Muscle of leg (tissue), 11 donors: Measurements from ENCODE around the gene HBG2. TPM values are rescaled to one million over a fixed set of nuclear protein-coding genes. Genes with fewer than 3 reads are reported as not detected.
"Not testable (repeated sequence)": the region's sequence is repeated elsewhere in the genome, so short reads cannot be mapped to it uniquely, and the experiment has no call there.

Experiments
- DNase-seq: peaks from one replicate; pipeline ENCODE4 v3.0.0; 2013
- H3K27ac ChIP-seq: one replicate; pipeline ENCODE4 v1.5.1; 2013; ENCODE audit warnings: mild to moderate bottlenecking, low read length, control low read depth
- H3K27me3 ChIP-seq: one replicate; pipeline ENCODE4 v1.6.1; 2013; ENCODE audit warnings: low read length; ENCODE audit not compliant: control insufficient read depth, insufficient read depth
- H3K36me3 ChIP-seq: one replicate; pipeline ENCODE4 v1.6.1; 2013; ENCODE audit warnings: low read length; ENCODE audit not compliant: control insufficient read depth, insufficient read depth
- H3K4me1 ChIP-seq: one replicate; pipeline ENCODE4 v1.6.1; 2013; ENCODE audit warnings: low read length; ENCODE audit not compliant: control insufficient read depth, insufficient read depth
- H3K4me3 ChIP-seq: one replicate; pipeline ENCODE4 v1.5.1; 2013; ENCODE audit warnings: low read length, control low read depth
- H3K9me3 ChIP-seq: replicated peaks from 2 replicates; pipeline ENCODE4 v1.6.1; 2013; ENCODE audit warnings: low read depth, low read length; ENCODE audit not compliant: control insufficient read depth
- WGBS: methylation state at CpG from one replicate; pipeline ENCODE4 v1.1.5; 2013; ENCODE audit warnings: missing lambda C conversion rate; ENCODE audit not compliant: insufficient coverage; 5-methylcytosine and 5-hydroxymethylcytosine counted together
- polyA plus RNA-seq, 8 donors: library from polyadenylated mRNA; unstranded; fragments of 120-200 nt; gene quantifications; one replicate each; pipeline versions ENCODE4 v1.2.1 to v1.2.3, GENCODE V29; 2013; ENCODE audit warnings: inconsistent platforms in 1 of 8, low replicate concordance in 1 of 8; ENCODE audit not compliant: insufficient read length in 8 of 8, insufficient read depth in 1 of 8
- total RNA-seq: library from RNA; stranded (reverse); fragments of 120-200 nt; gene quantifications from one replicate; pipeline ENCODE4 v1.2.4, GENCODE V29; 2013

The HBG2 gene
- total and polyA plus RNA-seq, 9 donors, result 2,843 to 13,943 (median 7,757) TPM

DNA sequence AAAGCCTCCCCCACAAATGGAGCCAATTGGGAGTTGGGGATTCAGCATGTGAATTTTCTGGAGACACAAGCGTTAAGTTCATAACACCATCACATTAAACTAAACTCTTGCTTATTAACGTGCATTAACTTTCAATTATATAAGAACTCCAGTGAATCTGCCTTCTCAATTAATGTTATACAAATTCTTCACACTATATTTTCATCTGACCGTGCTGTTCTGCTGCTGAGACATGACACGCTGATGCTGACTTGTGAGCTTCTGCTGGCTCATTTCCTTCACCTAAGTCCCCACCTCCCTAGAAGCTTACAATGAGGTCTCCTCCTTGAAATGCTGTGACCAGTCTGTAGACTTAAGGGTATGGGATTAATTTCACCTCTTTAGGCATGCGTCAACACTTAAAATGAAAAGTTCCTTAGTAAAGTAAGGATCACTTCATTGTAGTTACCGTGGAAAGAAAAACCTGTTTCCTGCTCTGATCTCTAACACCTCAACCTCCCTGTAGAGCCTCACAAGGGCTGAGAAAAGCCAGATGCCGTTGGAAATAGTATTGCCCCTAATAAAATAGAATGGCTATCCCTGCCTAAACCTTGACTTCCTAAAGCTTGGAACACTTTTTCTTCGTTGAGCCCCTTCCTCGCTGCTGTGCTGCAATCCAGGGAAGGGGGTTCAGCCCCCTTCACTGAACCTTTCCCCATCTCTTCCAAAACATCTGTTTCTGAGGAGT is 2.2 kb downstream of the HBG2 start:
- WGBS, result 14% methylated on average over 4 of the region's 9 CpGs
- no peaks in the 10 kb centered on the region for H3K4me1 ChIP-seq
- no peaks in the 10 kb centered on the region for H3K9me3 ChIP-seq
- H3K27ac ChIP-seq, result no peak overlapping the region
- no peaks in the 10 kb centered on the region for H3K27me3 ChIP-seq
- DNase-seq, result no peak
- H3K36me3 ChIP-seq, result no peaks in the 10 kb centered on the region
- H3K4me3 ChIP-seq, result no peak overlapping the region

DNA sequence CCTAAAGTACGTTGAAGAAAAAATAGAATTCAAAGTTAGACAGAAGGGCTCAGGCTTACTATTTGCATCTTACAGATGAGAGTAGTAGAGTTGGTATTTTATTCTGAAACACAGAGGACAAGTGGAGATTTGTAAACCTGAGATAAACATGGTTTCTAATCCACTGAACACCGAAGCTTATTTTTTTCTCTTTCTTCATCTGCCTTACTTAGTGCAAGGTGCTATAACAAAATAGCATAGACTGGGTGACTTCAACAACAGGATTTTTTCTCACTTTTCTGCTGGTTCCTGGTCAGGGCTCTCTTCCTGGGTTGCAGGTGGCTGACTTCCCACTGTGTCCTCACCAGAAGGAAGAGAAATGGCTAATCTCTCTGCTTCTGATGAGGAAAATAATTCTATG is 2.8 kb downstream of the HBG2 start:
- Histone ChIP-seq H3K4me1 (no peaks in the 10 kb centered on the region), H3K27ac (no peak overlapping the region), H3K27me3 (no peaks in the 10 kb centered on the region), H3K9me3 (no peaks in the 10 kb centered on the region), H3K4me3 (no peak overlapping the region), H3K36me3 (no peaks in the 10 kb centered on the region)
- no peak for DNase-seq
- no CpG with 5 or more reads among the region's 2 CpGs for WGBS

DNA sequence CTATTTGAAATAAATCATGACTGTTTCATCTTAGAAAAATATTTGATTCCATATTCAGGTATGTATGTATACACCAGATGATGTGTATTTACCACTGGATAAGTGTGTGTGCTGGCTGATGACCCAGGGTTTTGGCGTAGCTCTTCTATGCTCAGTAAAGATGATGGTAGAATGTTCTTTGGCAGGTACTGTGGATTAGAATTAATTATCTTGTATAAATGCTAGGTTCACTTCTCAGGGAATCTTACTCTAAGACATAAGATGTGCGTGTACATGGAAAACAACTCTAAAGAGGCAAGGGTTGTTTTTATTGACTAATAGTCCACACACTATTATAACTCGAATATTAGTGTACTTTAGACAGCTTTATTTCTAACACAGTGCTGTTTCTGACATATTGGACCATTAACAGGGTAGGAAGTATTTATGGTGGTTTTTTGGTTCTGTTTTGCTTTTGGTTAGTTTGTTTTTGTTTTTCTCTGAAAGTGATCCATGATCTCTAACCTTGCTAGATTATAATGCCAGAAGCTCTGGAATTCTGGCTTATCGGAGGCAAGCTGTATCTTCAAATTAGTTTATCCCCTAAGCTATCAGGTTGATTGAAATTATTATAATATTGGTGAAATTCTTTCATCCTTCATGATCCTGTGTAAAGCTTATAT is 3.9 kb downstream of the HBG2 start:
- DNase-seq, result no peak
- H3K27me3 ChIP-seq, result no peaks in the 10 kb centered on the region
- no peak overlapping the region for H3K4me3 ChIP-seq
- no peaks in the 10 kb centered on the region for H3K4me1 ChIP-seq
- no peaks in the 10 kb centered on the region for H3K36me3 ChIP-seq
- no peak overlapping the region for H3K27ac ChIP-seq
- WGBS, result no CpG with 5 or more reads among the region's 4 CpGs
- no peaks in the 10 kb centered on the region for H3K9me3 ChIP-seq

DNA sequence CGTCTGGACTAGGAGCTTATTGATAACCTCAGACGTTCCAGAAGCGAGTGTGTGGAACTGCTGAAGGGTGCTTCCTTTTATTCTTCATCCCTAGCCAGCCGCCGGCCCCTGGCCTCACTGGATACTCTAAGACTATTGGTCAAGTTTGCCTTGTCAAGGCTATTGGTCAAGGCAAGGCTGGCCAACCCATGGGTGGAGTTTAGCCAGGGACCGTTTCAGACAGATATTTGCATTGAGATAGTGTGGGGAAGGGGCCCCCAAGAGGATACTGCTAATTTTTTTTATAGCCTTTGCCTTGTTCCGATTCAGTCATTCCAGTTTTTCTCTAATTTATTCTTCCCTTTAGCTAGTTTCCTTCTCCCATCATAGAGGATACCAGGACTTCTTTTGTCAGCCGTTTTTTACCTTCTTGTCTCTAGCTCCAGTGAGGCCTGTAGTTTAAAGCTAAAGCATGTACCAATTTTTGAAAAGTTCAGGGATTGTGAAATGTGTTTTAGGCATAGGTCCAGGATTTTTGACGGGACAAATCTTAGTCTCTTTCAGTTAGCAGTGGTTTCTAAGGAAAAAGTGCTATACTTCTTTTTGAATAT is 4.7 kb downstream of the HBG2 start, which contains the start of gene HBG1:
Gene HBG1, minus strand, starts transcription at position 51 of the 590 bp plus-strand sequence. CDS start 53 bp downstream, outside the sequence.
- DNase-seq, H3K4me3 ChIP-seq, H3K9me3 ChIP-seq, H3K27ac ChIP-seq, H3K36me3 ChIP-seq, H3K4me1 ChIP-seq, H3K27me3 ChIP-seq: not testable (repeated sequence)
- WGBS, result no CpG with 5 or more reads among the region's 9 CpGs

GRCh38 chr11:5248498-5248897 is 6.1 kb downstream of the HBG2 start:
- WGBS, result no CpG with 5 or more reads among the region's 7 CpGs
- H3K4me1 ChIP-seq, H3K36me3 ChIP-seq, H3K9me3 ChIP-seq, H3K27ac ChIP-seq, H3K27me3 ChIP-seq, DNase-seq, H3K4me3 ChIP-seq: not testable (repeated sequence)

GRCh38 chr11:5247472-5248192 is 6.9 kb downstream of the HBG2 start:
- H3K36me3 ChIP-seq, result no peaks in the 10 kb centered on the region
- no peak for DNase-seq
- H3K4me1 ChIP-seq, result no peaks in the 10 kb centered on the region
- H3K27ac ChIP-seq, result no peak overlapping the region
- no peaks in the 10 kb centered on the region for H3K27me3 ChIP-seq
- no peaks in the 10 kb centered on the region for H3K9me3 ChIP-seq
- 100% methylated on average over 1 of the region's 3 CpGs for WGBS
- no peak overlapping the region for H3K4me3 ChIP-seq

GRCh38 chr11:5246772-5247471 is 7.7 kb downstream of the HBG2 start:
- DNase-seq, result no peak
- no peaks in the 10 kb centered on the region for H3K9me3 ChIP-seq
- H3K36me3 ChIP-seq, result no peaks in the 10 kb centered on the region
- H3K4me1 ChIP-seq, result no peaks in the 10 kb centered on the region
- no peaks in the 10 kb centered on the region for H3K27me3 ChIP-seq
- 100% methylated on average over 1 of the region's 6 CpGs for WGBS
- no peak overlapping the region for H3K27ac ChIP-seq
- no peak overlapping the region for H3K4me3 ChIP-seq

DNA sequence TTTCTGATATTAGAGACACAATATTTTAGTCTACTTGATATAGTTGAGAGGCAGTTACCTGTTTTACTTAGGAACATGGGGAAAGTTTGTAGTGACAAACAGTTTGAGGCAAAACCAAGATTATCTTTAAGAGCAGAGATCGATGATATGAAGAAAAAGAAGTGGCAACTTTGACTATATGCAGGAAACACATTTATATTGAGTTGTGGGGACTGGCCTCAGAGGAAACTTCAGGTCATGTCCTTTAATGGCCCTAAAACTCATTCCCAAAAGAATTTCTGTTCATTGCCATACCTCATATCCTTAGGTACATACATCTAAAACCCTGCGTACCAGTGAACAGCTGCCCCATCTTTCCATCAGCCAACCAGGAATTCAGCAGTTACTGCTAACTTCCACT is 9.4 kb downstream of the HBG2 start:
- no peak for DNase-seq
- Histone ChIP-seq H3K4me1 (no peaks in the 10 kb centered on the region), H3K27ac (no peak overlapping the region), H3K4me3 (no peak overlapping the region), H3K36me3 (no peaks in the 10 kb centered on the region), H3K27me3 (no peaks in the 10 kb centered on the region), H3K9me3 (no peaks in the 10 kb centered on the region)
- WGBS, result 40% methylated on average over 1 of the region's 2 CpGs

DNA sequence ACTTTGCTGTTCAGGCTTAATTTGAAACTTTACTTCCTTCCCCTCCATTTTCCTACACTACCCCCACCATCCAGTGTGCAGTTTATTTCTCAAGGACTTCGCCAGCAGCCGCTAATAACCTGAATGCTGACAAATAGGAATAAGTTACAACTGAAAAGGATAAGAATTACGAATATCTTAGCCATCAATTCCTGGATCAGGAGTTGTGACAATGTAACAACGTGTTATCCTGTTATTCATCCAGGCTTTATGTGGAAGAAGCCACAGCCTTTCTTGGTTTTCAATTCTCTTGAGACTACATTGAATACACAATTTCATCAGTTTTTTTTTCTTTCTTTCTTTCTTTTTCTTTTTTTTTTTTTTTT is 10.8 kb downstream of the HBG2 start:
- DNase-seq, result no peak
- no peaks in the 10 kb centered on the region for H3K4me1 ChIP-seq
- no peaks in the 10 kb centered on the region for H3K9me3 ChIP-seq
- H3K27ac ChIP-seq, result no peak overlapping the region
- WGBS, result no CpG with 5 or more reads among the region's 4 CpGs
- no peak overlapping the region for H3K4me3 ChIP-seq
- no peaks in the 10 kb centered on the region for H3K36me3 ChIP-seq
- H3K27me3 ChIP-seq, result no peaks in the 10 kb centered on the region
